GM12892 (cell line): Measurements from ENCODE around the gene RAMP2.
A peak's percentile ranks its signal among the peaks of the same experiment; 100 is the strongest.

Experiments used
- DNase-seq: peaks from one replicate; pipeline ENCODE4 v3.0.0; 2011; ENCODE audit not compliant: insufficient read length
- FAIRE-seq: peaks from 2 replicates; lab custom pipeline; 2011; peaks lifted over from hg19 to GRCh38; lab: Jason Lieb, UNC
- POLR2A ChIP-seq: IDR thresholded peaks from 2 replicates; pipeline ENCODE4 v1.6.1; 2011; ENCODE audit warnings: low read depth, low read length, control low read depth
- POLR2AphosphoS5 ChIP-seq: IDR thresholded peaks from 2 replicates; pipeline ENCODE4 v1.6.1; 2011; ENCODE audit warnings: low read depth, low read length, control low read depth
- TAF1 ChIP-seq: IDR thresholded peaks from 2 replicates; pipeline ENCODE4 v1.6.1; 2011; ENCODE audit warnings: low read depth, mild to moderate bottlenecking, control low read depth, low read length, borderline replicate concordance

RAMP2 gene

DNA sequence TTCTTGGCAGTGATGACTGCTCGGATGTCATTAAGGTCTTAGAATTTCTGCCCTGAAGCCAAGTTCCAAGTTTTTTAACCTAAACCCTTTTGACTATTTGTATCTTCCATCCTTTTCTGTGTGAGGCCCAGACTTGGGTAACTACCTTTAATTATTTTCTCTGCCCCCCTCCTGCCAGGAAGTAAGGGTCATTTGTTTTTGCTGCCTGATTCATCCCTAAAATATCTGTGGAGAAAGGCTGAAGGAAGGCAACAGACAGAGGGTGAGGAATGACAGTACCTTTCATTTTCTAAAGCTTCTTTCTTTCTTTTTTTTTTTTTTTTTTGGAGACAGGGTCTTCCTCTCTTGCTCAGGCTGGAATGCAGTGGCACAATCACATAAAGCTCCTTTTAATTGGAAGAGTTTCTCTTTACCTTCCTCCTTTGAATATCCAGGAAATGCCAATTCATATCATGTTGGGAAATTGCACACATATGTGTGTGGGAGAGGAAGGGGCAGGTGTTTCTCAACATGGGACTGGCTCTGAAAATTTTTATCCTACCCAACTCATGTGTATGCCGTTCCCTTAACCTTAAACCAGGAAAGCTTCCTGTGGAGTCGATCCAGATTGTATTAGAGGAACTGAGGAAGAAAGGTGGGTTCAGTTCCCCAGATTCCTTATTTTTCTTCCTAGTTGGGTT, 13.2 kb downstream of the RAMP2 start:
- FAIRE-seq, result no peak
- no peak for DNase-seq
- TF ChIP-seq POLR2AphosphoS5 (no peak), POLR2A (no peak), TAF1 (no peak)

GRCh38 chr17:42775534-42776098, 14.6 kb downstream of the RAMP2 start:
- FAIRE-seq, result no peak
- TF ChIP-seq TAF1 (0 out of 2 replicates have a peak, but pooled peaks have one; percentile 26), POLR2AphosphoS5 (no peak), POLR2A (no peak)
- DNase-seq, result no peak

DNA sequence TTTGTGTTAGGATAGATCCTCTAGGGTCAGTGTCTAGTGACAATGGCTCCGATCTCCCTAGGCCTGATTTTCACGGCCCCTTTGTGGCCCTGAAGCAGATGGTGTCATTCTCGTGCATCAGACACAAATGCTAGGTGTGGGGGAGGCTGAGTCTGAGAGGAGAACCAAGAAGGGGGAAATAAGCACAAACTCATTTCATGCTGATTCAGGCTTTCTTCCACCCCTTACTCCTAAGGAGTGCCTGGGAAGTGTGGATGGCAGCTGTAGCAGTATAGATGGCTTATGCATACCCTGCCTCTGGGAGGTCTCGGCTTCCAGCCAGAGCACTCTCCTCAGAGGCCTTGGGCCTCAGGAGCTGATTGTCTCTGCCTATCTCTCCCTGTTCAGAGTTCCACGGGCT, 17.5 kb downstream of the RAMP2 start:
- FAIRE-seq (no peak), DNase-seq (no peak)
- TF ChIP-seq POLR2AphosphoS5, result no peak
- no peak for TF ChIP-seq TAF1
- TF ChIP-seq POLR2A, result no peak

DNA sequence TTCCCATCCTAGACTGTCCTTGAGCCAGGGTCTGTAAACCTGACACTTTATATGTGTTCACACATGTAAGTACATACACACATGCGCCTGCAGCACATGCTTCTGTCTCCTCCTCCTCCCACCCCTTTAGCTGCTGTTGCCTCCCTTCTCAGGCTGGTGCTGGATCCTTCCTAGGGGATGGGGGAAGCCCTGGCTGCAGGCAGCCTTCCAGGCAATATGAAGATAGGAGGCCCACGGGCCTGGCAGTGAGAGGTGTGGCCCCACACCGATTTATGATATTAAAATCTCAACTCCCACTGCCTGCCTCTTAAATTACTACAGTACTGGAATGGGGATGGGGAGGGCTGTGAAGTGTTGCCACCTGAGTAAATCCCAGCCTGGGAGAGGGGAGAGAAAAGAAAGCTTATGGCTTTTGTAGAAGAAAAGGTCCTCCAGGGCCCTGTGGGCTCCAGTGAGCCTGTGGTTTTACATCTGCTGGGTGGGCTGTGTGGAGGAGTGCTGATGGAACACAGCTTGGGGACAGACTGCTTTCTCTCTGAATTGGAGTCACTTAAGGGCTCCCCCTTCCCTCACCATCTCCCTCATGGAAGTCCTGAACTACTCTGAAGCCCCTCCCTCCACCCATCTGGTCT, 18.4 kb downstream of the RAMP2 start:
- DNase-seq, result no peak
- no peak for FAIRE-seq
- TF ChIP-seq POLR2A, result no peak
- TF ChIP-seq TAF1, result no peak
- no peak for TF ChIP-seq POLR2AphosphoS5

- no peak for DNase-seq
- FAIRE-seq, result no peak
- TF ChIP-seq POLR2A, result no peak
- no peak for TF ChIP-seq TAF1
- 0 out of 2 replicates have a peak, but pooled peaks have one; percentile 32 for TF ChIP-seq POLR2AphosphoS5
These were observed 19.2 kb downstream of the RAMP2 start, which contains the start of gene WNK4 for GRCh38 chr17:42779936-42780850. TSS of gene WNK4 (plus strand) at chr17:42780610. CDS start at chr17:42780699, 89 bp downstream.

DNA sequence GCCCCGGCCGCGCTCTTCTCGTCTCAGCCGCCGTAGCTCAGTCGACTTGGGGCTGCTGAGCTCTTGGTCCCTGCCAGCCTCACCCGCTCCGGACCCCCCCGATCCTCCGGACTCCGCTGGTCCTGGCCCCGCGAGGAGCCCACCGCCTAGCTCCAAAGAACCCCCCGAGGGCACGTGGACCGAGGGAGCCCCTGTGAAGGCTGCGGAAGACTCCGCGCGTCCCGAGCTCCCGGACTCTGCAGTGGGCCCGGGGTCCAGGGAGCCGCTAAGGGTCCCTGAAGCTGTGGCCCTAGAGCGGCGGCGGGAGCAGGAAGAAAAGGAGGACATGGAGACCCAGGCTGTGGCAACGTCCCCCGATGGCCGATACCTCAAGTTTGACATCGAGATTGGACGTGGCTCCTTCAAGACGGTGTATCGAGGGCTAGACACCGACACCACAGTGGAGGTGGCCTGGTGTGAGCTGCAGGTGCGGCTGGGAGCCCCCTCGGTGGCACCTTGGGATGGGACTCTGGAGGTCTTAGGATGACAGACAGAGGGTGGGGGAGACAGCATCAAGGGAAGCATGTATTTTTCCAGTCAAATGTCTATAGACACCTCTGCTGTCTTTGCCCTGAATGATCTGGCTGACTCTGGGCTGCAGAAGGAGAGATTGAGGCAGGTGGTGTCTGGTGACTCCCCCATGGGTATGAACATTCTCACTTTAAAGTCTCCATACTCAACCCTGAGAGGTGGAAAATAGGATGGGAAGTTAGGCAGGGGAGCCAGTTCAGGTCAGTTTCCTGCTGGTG, 20.0 kb downstream of the RAMP2 start:
- FAIRE-seq, result no peak
- TF ChIP-seq POLR2AphosphoS5 (no peak), TAF1 (no peak), POLR2A (no peak)
- no peak for DNase-seq

- TF ChIP-seq POLR2A, result no peak
- no peak for TF ChIP-seq POLR2AphosphoS5
- TF ChIP-seq TAF1, result no peak
- no peak for FAIRE-seq
- DNase-seq, result no peak
These were observed 20.7 kb downstream of the RAMP2 start for GRCh38 chr17:42781639-42782165.

DNA sequence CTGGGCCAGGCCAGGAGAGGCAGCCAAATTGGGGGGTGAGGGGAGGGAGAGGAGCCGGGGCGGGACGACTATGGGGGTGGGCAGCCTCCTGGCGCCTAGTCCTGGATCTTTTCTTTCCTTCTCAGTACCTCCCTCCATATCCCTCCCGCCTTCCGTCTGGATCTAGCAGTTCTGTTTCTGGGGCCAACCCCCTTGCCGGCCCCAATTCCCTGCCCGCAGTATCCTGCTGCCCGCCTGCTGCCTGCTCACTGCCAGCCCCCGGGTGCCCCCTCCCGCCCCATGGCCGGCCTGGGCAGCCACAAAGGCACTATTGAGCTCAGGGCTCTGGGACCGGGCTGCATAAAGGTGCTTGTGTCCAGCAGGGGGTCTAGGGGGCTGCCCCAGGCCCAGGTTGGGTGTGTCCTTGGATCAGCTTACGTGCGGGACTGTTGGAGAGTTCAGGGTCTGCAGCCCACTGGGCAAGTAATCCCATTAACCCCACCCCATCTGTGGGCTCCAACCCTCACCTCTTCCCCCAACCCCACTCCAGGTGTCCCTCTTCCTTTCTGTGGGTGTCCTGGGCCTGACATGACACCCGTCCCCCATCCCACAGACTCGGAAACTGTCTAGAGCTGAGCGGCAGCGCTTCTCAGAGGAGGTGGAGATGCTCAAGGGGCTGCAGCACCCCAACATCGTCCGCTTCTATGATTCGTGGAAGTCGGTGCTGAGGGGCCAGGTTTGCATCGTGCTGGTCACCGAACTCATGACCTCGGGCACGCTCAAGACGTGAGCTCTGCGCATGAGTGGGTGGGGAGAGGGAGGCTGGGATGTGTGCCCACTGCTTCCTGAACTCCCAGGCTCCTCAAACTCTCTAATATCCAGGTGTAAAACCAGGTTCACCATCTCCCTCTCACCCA, 21.4 kb downstream of the RAMP2 start:
- TF ChIP-seq POLR2A (no peak), POLR2AphosphoS5 (no peak), TAF1 (no peak)
- DNase-seq (no peak), FAIRE-seq (no peak)

GRCh38 chr17:42783062-42783790, 22.2 kb downstream of the RAMP2 start:
- FAIRE-seq, result no peak
- no peak for DNase-seq
- TF ChIP-seq POLR2A (no peak), POLR2AphosphoS5 (no peak), TAF1 (no peak)
